HG03521 (cell line): ENCODE measurements around the gene LMTK2.
A peak's percentile ranks its signal among the peaks of the same experiment; 100 is the strongest.

Experiments used
- ATAC-seq: cut with Tn5 transposase; IDR thresholded peaks from one replicate; pipeline ENCODE4 v1.9.1; 2021; ENCODE audit warnings: mild to moderate bottlenecking, moderate library complexity; ENCODE audit not compliant: unreplicated experiment

The LMTK2 gene

DNA sequence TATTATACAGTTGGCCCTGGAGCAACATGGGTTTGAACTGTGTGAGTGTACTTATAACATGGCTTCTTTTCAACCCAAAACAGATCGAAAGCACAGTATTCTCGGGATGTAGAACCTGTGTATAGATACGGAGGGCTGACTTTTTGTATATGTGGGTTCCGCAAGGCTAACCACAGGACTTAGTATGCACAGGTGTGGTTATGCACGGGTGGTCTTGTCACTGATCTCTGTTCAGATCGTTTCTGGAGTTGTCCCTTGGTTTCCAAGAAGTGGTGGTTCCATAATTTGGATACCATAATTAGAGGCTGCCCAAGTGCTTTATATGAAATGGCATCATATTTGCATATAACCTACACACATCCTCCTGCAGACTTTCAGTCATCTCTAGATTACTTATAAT, 93.7 kb downstream of the LMTK2 start:
- ATAC-seq: peak; percentile 21

DNA sequence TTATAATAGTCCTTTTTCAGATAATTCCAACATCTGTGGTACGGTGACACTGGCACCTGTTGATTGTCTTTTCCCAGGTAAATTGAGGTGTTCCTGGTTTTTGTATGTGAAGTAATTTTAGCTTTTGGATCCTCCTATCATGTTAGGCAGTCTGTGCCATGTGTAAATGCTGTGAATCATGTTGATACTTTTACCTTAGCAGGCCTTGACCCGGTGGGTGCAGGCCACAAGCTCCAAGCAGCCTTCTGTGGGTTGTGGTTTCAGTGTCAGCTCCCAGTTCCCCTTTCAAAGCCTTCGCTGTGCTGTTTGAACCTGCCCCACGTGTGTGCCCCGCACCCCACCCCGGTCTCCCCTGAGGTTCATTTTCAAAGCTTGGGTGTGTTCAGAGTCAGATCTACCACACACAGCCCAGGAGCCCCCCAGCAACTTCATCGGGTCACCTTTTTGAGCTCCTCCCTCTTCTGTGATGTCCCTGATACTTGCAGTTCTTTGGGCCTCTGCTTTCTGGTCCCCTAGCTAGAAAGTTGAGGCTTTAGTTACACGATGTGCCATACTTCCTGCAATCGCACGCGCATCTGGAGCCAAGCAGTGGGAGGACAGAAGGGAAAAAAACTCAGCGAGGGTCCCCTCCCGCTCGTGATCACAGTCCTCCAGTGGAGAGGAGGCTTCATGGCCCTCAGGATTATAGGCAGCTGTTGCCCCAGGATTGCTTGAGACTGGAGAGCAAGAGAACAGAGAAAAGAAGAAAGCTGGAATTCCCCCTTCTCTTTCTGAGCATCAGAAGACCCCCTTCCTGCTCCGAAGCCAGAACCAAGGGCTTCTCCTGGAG, 95.9 kb downstream of the LMTK2 start:
- peak; percentile 93 for ATAC-seq

DNA sequence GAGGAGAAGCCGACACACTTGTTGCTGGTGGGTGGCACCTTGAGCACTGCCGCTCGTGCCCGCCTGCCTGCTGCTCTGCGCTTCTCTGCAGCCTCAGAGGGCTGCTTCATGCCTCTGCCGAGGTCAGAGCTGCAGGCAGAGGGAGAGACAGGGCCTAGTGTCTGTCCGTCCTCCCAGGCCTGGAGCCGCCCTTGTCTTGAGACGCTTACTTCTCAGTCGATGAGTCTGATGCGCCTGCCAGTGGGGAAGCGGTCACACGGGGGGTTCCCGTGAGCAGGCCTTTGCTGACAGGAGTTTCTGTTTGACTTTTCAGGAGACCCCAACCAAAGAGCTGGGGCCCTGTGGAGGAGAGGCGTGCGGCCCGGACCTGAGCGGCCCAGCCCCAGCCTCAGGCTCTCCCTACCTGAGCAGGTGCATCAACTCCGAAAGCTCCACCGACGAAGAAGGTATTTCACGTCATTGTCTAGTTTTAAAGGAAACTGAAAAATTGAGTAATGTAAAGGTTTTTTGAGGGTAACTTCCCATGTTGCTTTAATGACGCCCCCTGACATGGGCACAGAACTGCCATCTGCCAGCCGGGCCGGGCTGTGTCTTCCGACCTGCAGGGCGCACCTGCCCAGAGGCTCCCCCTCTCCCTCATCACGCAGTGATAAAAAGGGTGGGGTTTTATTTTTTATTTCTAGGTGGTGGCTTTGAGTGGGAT, 96.8 kb downstream of the LMTK2 start:
- no peak for ATAC-seq

DNA sequence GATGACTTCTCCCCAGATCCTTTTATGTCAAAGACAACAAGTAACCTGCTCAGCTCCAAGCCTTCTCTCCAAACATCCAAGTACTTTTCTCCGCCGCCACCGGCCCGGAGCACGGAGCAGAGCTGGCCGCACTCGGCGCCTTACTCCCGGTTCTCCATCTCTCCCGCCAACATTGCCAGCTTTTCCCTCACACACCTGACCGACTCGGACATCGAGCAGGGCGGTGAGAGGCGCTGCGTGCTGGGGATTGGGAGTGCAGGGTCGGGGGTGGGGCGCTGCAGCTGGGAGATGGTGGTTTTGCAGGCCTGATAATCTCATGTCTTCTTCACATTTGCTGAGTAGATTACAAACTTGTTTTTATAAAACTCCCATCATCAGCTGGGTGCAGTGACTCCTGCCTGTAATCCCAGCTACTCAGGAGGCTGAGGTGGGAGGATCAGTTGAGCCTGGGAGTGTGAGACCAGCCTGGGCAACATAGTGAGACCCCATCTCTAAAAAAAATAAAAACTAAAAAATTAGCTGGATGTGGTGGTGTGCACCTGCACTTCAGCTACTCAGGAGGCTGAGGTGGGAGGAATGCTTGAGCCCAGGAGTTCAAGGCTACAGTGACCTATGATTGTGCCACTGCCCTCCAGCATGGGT, 97.4 kb downstream of the LMTK2 start:
- no peak for ATAC-seq

DNA sequence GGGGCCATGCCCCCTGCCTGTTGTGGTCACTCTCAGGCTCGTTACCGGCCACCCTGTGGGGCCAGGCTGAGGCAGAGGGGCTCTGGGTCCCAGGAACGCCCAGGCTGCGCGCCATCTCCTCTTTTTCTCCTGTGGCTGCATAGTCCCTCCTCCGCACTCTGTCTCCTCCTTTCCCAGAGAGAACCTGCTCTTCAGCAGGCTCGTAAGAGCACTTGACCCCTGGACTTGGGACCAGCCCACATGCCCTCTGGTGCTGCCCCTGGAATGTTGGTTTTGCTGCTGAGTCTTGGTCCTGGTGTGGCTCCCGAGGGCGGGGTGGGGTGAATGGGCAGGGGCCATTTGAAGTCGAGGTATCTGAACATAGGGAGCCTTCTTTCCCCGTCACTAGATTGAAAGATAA, 98.0 kb downstream of the LMTK2 start:
- ATAC-seq: no peak

DNA sequence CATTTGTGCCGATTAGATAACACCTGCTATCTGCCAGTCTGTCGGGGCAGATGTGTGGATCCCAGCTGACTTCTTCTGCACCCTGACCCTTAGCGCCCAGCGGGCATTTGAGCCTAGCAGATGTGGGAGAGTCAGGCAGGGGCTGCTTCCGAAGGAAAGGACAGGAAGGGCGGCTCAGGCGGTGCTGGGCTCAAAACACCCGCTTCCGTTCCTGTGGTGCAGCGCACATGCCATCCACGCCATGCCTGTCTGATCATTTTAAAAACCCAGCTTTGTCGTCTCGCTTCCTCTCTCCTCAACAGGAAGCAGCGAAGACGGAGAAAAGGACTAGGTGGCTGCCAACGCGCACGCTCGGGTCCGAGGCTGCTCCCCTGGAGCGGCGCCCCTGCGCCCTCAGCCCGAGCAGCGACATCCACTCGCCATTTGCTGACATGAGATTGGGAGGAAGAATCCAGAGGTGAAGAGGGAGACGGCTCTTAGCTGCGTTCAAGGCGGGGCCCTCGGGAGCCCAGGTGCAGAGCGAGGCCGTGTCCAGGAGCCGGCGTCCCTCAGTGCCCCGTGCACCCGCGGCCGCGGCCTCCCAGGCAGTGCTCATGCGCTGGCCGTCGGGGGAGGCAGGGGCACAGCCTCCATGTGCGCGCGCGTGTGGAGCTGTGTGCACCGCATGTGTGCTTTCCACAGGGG, 98.6 kb downstream of the LMTK2 start:
- ATAC-seq: no peak

DNA sequence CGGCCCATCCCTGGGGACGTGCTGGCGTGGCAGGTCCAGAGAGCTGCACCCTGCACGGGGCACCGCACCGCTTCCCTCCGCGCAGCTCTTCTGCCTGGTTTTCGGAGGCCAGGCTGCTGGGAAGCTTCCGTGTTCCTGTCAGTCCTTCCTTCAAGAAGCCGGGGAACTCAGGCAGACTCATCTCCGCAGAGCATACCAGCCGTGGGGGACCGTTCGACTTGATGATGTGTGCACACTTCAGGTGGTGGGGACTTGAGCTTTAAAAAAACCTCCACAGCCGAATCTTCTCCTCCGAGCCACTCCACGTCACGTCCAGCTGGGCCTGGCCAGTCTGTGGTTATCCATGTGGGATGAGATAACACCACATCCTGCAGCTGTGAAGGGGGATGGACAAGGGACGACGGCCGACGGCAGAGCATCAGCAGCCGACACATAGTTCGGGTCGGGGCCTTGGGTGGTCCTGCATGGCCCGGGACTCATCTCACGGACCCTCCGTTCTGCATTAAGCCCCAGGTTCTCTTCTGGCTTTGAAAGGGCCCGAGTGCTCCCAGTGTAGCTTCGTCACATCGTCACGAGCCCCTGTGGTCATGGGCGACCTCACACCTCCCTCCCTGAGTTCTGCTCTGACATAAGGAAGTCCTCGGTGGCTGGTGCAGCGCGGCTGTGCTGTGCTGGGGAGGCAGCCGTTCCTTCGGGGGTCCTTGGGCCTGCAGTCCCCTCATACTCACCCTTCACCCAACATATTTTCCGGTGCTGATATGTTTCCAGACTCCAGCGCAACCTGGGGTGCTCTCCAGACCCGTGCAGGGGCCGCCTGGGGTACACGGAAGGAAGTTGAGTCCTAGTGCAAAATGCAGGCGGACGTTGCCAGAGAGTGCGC, 100.0 kb downstream of the LMTK2 start:
- ATAC-seq: no peak

DNA sequence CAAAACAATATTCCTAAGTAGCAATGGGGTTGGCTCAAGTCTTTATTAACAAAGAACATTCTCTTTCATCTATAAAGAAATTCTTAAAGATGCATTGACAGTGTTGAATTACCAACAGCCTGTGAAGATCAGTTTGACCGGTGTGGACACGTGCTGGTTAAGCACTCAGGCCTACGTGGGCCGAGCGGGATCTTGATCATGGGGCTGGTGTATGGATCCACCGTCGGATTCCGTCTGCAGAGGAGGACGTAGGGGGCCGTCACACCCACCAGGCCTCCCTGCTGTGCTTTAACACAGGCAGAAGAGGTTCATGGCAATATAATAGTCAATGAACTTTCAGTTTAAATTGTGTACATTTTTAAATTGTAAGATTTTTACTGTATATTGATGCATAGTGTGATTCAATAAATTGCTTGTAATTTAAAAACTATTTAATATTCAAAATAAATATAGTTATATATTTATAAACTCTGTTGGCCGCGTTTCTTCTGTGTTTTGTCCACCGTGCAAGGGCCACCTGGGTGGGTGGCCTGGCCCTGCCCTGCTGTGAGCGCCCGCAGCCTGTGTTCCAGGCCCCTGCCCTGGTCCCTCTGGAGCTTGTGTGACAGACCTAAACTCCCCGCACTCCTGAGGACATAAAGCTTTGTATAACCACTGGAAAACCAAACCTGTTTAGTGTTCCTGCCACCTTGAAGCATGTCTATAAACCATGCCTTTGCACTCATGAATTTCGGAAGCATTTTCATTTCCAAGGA, 102.7 kb downstream of the LMTK2 start:
- no peak for ATAC-seq

DNA sequence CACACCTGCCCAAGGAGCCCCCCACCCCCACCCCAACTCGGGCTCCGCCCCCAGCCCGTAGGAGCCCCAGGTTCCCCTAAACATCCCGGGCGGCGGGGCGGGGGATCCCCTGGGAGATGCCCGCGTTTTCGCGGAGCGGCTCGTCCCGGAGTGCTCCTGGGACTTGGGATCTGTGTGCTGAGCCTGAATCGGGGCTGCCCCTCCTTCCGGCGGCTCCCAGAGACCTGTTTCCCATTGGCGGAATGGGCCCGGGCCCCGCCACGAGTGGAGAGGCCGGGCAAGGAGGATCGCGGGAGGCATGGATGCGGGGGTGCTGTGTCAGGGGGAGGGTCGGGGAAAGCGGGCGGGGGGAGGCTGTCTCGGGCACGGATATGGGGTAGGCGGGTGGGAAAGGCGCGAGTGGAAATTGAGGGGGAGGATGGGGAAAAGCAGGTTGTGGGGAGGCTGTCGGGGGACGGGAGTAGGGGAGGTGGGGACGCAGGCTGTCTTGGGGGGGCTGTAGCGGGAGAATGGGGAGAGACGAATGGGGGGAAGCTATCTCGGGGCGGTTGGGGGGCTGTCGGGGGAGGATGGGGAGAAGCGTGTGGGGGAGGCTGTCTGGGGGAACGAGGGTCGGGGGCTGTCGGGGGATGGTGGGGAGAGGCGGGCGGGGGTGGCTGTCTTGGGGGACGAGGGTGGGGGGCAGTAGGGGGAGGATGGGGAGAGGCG, 104.0 kb downstream of the LMTK2 start:
- no peak for ATAC-seq

DNA sequence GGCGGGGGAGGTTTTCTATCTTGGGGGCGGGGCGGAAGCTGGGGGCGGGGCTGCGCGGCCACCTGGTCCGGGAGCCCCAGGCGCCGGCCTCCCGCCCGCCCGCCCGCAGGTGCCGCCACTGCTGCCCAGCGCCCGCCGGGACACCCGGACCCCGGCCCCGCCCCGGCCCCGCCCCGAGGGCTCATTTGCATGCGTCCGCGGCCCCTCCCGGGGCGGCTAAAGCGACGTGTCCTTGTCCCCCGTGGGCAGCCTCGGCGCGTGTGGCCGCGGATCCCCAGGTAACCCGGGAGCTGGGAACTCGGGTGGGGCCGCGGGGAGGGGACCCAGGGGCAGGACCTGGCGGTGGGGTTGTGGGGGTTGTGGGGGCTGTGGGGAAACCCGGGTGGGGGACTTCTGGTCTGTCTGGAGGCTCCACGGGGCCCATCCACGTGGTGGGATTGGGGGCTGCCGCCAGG, 104.6 kb downstream of the LMTK2 start, which contains the start of gene BHLHA15:
Gene BHLHA15, plus strand, starts transcription at position 219 of the 455 bp plus-strand sequence. CDS start 871 bp downstream, outside the sequence.
- no peak for ATAC-seq

DNA sequence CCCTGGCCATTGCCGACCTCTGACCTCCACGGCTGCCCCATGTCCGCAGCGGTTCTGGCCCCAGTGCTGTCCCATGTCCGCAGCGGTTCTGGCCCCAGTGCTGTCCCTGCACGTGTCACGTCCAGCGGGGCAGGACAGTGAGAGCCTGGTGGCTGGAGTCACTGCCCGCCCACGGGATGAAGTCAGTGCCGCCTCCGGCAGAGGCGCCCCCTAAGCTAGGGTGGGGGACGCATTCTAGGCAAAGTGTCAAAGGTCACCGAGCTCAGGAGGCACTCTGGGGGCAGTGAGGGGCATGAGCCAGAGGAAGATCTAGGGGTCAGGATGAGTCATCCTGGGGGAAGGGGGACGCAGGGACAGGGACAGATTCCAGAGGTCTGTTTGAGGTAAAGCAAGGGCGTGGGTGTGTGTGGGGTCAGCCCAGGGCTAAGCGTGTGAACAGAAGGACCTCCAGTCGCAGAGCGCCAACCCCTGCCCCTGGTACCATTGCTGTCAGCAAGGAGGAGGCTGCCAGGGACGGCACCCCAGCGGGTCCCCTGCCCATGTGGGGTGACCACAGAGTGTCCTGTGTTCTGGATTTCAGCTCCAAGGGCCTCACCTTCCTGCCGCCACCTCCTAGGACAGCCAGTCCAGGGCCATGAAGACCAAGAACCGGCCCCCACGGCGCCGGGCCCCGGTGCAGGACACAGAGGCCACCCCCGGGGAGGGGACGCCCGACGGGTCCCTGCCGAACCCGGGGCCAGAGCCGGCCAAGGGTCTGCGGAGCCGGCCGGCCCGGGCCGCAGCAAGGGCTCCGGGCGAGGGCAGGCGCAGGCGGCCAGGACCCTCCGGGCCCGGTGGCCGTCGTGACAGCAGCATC, 105.2 kb downstream of the LMTK2 start:
- ATAC-seq: no peak

DNA sequence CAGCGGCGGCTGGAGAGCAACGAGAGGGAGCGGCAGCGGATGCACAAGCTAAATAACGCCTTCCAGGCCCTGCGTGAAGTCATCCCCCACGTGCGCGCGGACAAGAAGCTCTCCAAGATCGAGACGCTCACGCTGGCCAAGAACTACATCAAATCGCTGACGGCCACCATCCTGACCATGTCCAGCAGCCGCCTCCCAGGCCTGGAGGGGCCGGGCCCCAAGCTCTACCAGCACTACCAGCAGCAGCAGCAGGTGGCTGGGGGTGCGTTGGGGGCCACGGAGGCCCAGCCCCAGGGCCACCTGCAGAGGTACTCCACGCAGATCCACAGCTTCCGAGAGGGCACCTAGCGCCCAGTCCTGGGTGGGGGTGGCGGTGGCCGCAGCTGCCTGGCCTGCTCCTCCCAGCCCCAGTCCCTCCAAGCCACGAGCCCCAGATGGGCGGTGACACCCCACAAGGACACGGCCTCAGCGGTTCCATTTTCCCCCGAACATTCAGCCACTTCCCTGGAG, 105.9 kb downstream of the LMTK2 start:
- ATAC-seq: no peak

DNA sequence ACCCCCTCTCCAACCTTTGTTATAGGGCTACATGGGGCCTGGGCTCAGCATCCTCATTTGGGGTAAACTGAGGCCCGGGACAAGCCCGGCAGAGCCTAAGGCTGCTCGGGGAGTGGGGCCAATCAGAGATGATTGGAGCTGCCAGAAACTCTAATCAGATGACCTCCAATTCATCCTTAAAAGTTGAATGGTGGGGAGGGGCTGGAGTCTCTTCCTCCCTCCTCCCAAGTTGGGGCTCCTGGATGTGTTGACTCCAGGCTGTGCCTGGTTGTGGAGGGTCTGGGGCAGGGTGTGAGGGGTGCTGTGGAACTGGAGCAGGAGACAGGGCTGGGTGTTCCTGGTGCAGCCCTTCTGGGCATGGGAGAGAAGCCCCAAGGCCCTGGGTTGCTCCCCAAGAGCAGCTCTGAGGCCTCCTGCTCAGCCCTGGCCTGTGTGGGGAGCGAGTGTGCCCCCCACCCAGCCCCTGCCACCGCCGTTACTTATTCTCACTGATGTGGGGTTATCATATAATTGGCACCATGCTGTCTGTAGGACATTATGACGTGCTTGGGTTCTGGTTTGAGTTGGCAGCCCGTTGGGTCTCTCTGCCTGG, 106.7 kb downstream of the LMTK2 start:
- ATAC-seq: no peak

DNA sequence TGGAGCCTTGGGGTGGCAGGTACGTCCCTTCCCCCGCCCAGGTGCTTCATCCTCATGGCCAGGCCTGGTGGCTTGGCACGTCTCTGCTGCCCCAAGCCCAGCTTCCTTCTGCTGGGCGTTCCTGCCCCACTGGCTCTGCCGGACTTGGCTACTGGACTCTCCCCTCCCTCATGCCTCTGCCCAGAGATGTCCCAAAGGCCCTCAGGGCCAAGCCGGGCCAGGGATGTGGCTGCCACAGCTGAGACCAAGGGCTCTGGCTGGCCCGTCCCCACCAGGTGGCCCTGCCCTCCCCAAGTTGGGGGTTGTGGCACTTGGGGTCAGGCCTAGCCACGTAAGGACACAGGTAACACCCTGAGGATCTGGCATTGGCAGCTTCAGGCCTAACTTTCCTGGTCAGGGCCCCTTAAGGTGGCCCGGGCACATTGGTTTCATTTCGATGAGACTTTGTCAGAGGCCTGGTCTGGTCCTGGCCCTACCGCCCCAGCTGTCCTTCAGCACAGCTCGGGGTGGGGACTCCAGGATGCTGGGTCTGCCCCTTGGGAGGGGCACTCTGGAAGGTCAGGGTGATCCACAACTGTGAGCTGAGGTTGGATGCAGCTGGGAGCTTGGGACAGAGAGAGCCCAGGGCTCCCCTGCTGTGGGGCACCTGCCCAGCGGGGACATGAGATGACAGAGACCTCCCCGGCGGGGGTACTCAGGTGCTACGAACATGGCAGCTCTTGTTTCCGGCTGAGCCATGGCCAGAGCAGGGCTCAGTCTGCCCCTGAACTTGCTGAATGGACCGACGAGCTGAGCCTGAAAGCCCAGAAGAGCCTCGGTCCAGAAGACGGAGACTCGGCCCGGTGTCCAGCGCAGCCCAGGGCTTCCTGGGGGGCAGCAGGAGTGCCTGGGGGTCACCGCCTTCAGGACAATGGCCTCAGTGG, 107.5 kb downstream of the LMTK2 start:
- no peak for ATAC-seq

DNA sequence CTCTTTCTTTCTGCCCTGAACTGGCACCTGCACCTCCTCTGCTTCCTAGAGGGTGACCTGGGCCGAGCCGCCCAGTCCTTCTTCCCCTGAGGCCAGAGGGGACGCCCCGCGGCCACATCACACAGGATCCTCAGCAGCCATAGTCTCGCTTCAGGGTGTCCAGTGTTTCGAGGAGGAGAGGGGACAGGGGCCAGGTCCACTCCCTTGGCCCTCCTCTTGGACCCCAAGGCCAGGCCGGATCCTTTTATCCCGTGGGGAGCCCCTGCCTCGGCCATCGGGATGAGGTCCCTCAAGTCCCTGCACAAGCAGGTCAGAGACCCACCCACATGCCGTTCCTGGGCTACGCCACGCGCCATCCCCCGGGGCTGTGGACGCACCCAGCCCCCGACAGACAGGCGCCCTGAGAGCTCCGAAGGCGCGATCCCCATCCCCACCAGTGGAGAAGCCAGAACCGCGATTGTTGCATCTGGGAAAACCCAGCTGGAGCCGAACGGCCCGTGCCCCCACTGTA, 108.2 kb downstream of the LMTK2 start:
- ATAC-seq: no peak
